HUES6 (cell line): Measurements from ENCODE around the gene ESR2.

Experiments
- H3K27ac ChIP-seq: 2 replicates; pipeline ENCODE4 v1.7.0; 2013; ENCODE audit warnings: low read depth, mild to moderate bottlenecking, low read length, inconsistent platforms
- H3K27me3 ChIP-seq: 2 replicates; pipeline ENCODE4 v1.6.1; 2013; ENCODE audit warnings: low read length; ENCODE audit not compliant: control insufficient read depth, insufficient read depth
- H3K36me3 ChIP-seq: 2 replicates; pipeline ENCODE4 v1.6.1; 2013; ENCODE audit warnings: low read length; ENCODE audit not compliant: control insufficient read depth, insufficient read depth
- H3K4me1 ChIP-seq: 2 replicates; pipeline ENCODE4 v1.6.1; 2013; ENCODE audit warnings: low read length; ENCODE audit not compliant: control insufficient read depth, insufficient read depth
- H3K4me3 ChIP-seq: 2 replicates; pipeline ENCODE4 v1.5.1; 2013; ENCODE audit warnings: low read depth, low read length
- H3K9ac ChIP-seq: one replicate; pipeline ENCODE4 v1.6.1; 2013; ENCODE audit warnings: mild to moderate bottlenecking, low read length
- H3K9me3 ChIP-seq: 2 replicates; pipeline ENCODE4 v1.6.1; 2013; ENCODE audit warnings: low read depth, low read length; ENCODE audit not compliant: control insufficient read depth, insufficient read depth

ESR2 gene

GRCh38 chr14:64080452-64080851 lies 213.7 kb downstream of the ESR2 start:
- no peak overlapping the region for H3K4me3 ChIP-seq
- H3K27me3 ChIP-seq, result no peaks in the 10 kb centered on the region
- H3K36me3 ChIP-seq, result peaks cover 52% of the 10 kb centered on the region
- H3K9ac ChIP-seq, result no peak overlapping the region
- H3K9me3 ChIP-seq, result no peaks in the 10 kb centered on the region
- H3K4me1 ChIP-seq, result peaks cover 2% of the 10 kb centered on the region; the same call in 1 of the 2 replicates
- H3K27ac ChIP-seq, result no peak overlapping the region

DNA sequence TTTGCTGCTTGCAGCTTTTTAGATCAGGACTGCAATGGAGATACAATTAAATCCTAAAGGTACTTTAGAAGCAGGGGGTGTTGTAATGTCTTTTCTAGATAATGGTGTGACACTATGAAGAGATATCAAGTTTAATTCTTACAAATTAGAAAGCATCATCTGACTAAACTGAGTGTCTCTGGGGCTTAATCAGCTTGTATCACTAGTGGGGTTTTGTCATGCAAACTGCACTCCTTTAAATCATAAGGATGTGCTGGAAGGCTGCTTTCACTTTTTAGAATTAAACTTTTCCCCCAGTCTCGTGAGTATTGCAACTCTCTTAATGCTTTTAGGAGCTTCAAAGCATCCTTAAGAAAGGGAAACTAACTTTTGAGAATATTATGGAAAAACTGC lies 218.6 kb downstream of the ESR2 start:
- H3K36me3 ChIP-seq, result peaks cover 40% of the 10 kb centered on the region
- no peak overlapping the region for H3K4me3 ChIP-seq
- H3K9me3 ChIP-seq, result no peaks in the 10 kb centered on the region
- no peak overlapping the region for H3K27ac ChIP-seq
- H3K27me3 ChIP-seq, result no peaks in the 10 kb centered on the region
- peaks cover 10% of the 10 kb centered on the region; the same call in 1 of the 2 replicates for H3K4me1 ChIP-seq
- no peak overlapping the region for H3K9ac ChIP-seq

GRCh38 chr14:64074961-64075612 lies 219.1 kb downstream of the ESR2 start:
- Histone ChIP-seq H3K27ac (no peak overlapping the region), H3K9me3 (no peaks in the 10 kb centered on the region), H3K9ac (no peak overlapping the region), H3K27me3 (no peaks in the 10 kb centered on the region), H3K4me3 (no peak overlapping the region), H3K4me1 (peaks cover 10% of the 10 kb centered on the region; the same call in 1 of the 2 replicates), H3K36me3 (peaks cover 39% of the 10 kb centered on the region)

DNA sequence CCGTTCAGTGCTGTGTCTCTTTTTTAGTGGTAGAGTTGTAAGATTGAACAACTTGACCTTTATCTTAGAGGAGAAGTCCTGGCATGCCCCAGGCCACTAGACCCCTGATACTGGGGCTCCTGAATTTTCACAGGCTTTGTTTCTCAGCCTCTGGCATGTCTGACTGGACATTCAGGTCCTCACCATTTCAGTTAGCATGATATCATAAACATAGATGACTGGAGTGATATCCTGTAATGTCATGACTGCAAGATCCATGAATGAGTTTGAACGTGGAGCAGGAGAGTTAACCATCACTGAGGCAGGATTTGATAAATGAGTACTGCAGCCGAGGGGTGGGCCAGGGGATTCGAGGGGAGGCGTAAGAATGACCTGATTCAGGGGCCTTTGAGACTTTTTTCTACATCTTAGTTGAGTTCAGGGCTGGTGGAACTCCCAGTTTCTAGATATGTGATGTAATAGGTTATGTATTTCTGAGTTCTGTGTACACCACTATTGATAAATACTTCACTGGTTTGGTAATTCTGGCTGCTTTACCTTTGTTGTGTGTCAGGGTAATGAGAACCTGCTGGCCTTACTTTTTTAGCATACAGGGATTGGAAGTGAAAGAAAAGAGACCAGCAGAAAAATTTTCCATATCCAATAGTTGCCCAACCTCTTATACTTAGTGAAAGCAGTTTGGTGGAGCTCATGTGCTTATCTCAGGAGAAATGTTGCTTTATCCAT lies 224.4 kb downstream of the ESR2 start:
- Histone ChIP-seq H3K27ac (no peak overlapping the region), H3K9ac (no peak overlapping the region), H3K36me3 (peaks cover 35% of the 10 kb centered on the region), H3K4me1 (peaks cover 2% of the 10 kb centered on the region; the same call in 1 of the 2 replicates), H3K9me3 (no peaks in the 10 kb centered on the region), H3K27me3 (no peaks in the 10 kb centered on the region), H3K4me3 (no peak overlapping the region)

- Histone ChIP-seq H3K27me3 (no peaks in the 10 kb centered on the region), H3K4me1 (peaks cover 19% of the 10 kb centered on the region), H3K9me3 (no peaks in the 10 kb centered on the region), H3K4me3 (no peak overlapping the region), H3K9ac (no peak overlapping the region), H3K27ac (no peak overlapping the region), H3K36me3 (peaks cover 24% of the 10 kb centered on the region)
Measured at GRCh38 chr14:64064447-64064846, 229.7 kb downstream of the ESR2 start.

GRCh38 chr14:64062381-64063115 lies 231.6 kb downstream of the ESR2 start:
- Histone ChIP-seq H3K9ac (no peak overlapping the region), H3K9me3 (no peaks in the 10 kb centered on the region), H3K27me3 (no peaks in the 10 kb centered on the region), H3K4me1 (peaks cover 19% of the 10 kb centered on the region), H3K36me3 (peaks cover 24% of the 10 kb centered on the region), H3K27ac (no peak overlapping the region), H3K4me3 (no peak overlapping the region)

- peaks cover 19% of the 10 kb centered on the region for H3K4me1 ChIP-seq
- no peaks in the 10 kb centered on the region for H3K9me3 ChIP-seq
- no peak overlapping the region for H3K4me3 ChIP-seq
- H3K27ac ChIP-seq, result peak overlapping the region; percentile 54
- H3K27me3 ChIP-seq, result no peaks in the 10 kb centered on the region
- peaks cover 22% of the 10 kb centered on the region for H3K36me3 ChIP-seq
- H3K9ac ChIP-seq, result no peak overlapping the region
Measured at GRCh38 chr14:64061706-64062105, 232.5 kb downstream of the ESR2 start.

GRCh38 chr14:64061115-64061514 lies 233.1 kb downstream of the ESR2 start:
- no peak overlapping the region for H3K9ac ChIP-seq
- peak overlapping the region; percentile 54 for H3K27ac ChIP-seq
- H3K9me3 ChIP-seq, result no peaks in the 10 kb centered on the region
- H3K4me1 ChIP-seq, result peaks cover 19% of the 10 kb centered on the region
- no peak overlapping the region for H3K4me3 ChIP-seq
- H3K36me3 ChIP-seq, result peaks cover 17% of the 10 kb centered on the region
- H3K27me3 ChIP-seq, result no peaks in the 10 kb centered on the region

DNA sequence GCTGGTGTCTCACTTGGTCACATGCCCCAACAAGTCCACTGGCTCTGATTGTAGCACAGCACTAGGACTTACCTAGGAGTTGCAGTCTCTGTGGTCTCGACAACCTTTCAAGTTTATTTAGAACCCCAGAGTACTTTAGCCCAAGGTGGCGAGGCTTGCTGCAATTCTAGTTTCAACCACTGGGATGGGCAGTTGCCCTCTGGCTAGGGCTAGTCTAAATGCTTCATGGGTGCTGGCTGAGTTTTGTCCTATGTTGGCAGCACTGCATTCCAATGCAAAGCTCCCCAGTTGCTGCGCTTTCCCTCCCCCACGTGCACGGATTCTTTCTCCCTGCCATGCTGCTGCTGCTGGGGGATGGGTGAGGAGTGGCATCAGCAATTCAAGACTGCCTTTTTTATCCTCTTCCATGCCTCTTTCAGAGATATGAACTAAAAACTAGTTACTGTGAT lies 233.5 kb downstream of the ESR2 start:
- H3K4me1 ChIP-seq, result peaks cover 19% of the 10 kb centered on the region
- H3K9ac ChIP-seq, result peak overlapping the region; percentile 22
- peaks cover 21% of the 10 kb centered on the region for H3K36me3 ChIP-seq
- no peak overlapping the region for H3K4me3 ChIP-seq
- H3K27me3 ChIP-seq, result no peaks in the 10 kb centered on the region
- H3K9me3 ChIP-seq, result no peaks in the 10 kb centered on the region
- peak overlapping the region; percentile 62 for H3K27ac ChIP-seq

- peak overlapping the region; percentile 62 for H3K27ac ChIP-seq
- H3K4me1 ChIP-seq, result peaks cover 19% of the 10 kb centered on the region
- H3K27me3 ChIP-seq, result no peaks in the 10 kb centered on the region
- H3K4me3 ChIP-seq, result no peak overlapping the region
- H3K9ac ChIP-seq, result peak overlapping the region; percentile 22
- peaks cover 16% of the 10 kb centered on the region for H3K36me3 ChIP-seq
- H3K9me3 ChIP-seq, result no peaks in the 10 kb centered on the region
Measured at GRCh38 chr14:64060199-64060545, 234.0 kb downstream of the ESR2 start.
